GM12891 (cell line): ENCODE results near the gene CAMK1D.

ENCODE experiments used
- DNase-seq: peaks from one replicate; pipeline ENCODE4 v3.0.0; 2011; ENCODE audit warnings: low spot score; ENCODE audit not compliant: insufficient read length
- FAIRE-seq: peaks from 2 replicates; lab custom pipeline; 2011; peaks lifted over from hg19 to GRCh38; lab: Jason Lieb, UNC
- PAX5 ChIP-seq: IDR thresholded peaks from 2 replicates; pipeline ENCODE4 v1.6.1; 2011; ENCODE audit warnings: low read length, moderate library complexity, mild to moderate bottlenecking; ENCODE audit not compliant: insufficient read depth, severe bottlenecking
- POLR2A ChIP-seq: IDR thresholded peaks from 2 replicates; pipeline ENCODE4 v1.6.1; 2011; ENCODE audit warnings: low read depth, low read length, control low read depth
- POLR2AphosphoS5 ChIP-seq: IDR thresholded peaks from 2 replicates; pipeline ENCODE4 v1.6.1; 2011; ENCODE audit warnings: low read depth, low read length, control low read depth
- POU2F2 ChIP-seq: IDR thresholded peaks from 2 replicates; pipeline ENCODE4 v1.6.1; 2011; ENCODE audit warnings: low read depth, mild to moderate bottlenecking, control low read depth, low read length, moderate library complexity
- SPI1 ChIP-seq: IDR thresholded peaks from 2 replicates; pipeline ENCODE4 v1.6.1; 2011; ENCODE audit warnings: low read depth, low read length, control low read depth
- TAF1 ChIP-seq: IDR thresholded peaks from 2 replicates; pipeline ENCODE4 v1.6.1; 2011; ENCODE audit warnings: low read depth, low read length, control low read depth

The CAMK1D gene

DNA sequence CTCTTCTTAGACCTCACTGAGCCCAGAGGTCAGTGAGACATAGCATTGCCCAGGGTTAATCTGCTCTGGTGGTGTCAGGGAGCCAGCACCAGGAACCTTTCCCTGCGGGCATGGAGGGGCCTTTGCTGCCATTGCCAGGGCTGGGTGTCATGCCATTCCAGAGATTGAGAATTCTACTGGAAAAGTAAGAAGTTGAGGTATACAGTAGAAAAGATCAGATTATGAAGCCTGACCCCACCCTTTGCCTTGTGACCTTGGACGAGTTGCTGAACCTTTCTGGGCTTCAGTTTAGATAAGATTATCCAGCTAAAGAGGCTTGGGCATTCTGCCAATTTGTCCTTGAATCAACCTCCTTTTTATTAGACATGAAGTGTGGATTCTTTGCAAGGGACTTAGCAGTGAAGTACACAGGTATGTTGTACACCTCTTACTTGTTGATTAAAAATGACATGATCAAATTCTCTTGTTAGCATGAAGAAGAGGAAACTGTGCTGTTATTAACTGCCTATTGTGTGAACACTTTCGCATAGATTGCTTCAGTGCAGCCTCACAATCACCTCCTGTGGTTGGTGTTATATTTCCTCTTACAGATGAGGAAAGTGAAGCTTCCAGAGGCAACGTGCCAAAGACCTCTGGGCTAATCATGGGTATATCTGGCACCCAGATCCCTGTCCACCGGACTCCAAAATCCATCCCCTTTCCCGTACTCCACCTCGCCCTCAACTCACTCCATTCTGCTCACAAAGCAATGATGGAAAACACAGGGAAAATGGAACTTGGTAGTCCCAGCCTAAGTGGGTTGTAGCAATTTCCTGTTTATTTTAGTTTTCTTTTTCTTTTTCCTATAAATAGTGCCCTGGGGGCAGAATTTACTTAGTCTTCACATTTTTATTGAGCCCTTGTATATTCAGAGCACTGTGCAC lies 151.3 kb downstream of the CAMK1D start:
- DNase-seq (no peak), FAIRE-seq (peak; percentile 77)
- TF ChIP-seq PAX5 (no peak), POLR2A (no peak), TAF1 (no peak), POLR2AphosphoS5 (no peak), POU2F2 (no peak), SPI1 (no peak)

DNA sequence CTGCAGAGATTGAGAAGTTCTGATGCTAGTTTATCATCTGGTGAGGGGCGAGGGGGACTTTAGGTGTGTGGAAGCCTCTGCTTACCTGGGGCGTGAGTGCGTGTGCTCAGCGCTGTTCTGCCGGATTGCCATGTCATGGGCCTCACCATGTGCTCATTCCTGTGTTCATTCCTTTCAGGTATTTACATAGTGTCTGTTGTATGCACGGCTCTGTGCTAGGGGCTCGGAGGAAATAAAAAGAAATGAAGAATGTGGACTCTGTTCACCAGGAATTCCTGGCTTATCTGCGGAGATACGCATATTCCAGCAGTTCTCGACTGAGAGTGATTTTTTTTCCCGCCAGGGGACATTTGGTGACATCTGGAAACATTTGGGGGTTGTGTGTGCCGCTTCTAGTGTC lies 152.0 kb downstream of the CAMK1D start:
- no peak for FAIRE-seq
- DNase-seq, result no peak
- no peak for TF ChIP-seq POLR2A

DNA sequence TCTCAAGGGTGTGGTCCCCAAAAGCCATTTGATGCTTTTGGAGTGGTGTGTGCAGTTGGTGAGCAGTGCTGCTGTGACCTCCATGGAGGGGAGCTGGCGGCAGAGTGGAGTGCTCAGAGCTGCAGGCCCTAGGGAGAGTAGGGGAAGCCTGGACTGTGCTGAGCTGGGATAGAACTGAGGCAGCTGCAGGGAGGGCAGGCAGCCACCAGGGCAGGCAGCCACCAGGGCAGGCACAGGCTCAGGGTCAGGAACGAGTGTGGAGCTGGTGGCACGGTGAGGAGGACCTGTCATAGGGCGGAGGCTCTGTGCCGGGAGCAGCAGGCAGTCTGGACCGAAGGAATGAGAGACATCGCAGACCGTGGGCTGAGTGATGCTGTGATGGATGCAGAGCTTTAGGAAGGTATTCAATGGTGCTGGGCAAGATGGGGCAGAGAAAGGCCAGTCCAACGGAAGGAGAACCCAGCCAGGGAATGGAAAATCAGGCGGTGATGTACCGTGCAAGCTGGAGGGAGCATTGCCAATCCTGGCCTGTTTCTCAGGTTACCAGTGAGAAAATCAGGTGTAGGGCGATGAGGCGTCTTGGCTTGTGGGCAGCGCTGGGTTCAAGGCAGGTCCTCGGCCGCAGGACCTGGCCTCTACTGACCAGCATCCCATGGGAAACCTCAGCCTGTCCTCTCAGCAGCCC lies 152.6 kb downstream of the CAMK1D start:
- DNase-seq (no peak), FAIRE-seq (no peak)
- TF ChIP-seq SPI1 (no peak), POU2F2 (no peak), POLR2AphosphoS5 (no peak), PAX5 (no peak), POLR2A (no peak), TAF1 (no peak)

DNA sequence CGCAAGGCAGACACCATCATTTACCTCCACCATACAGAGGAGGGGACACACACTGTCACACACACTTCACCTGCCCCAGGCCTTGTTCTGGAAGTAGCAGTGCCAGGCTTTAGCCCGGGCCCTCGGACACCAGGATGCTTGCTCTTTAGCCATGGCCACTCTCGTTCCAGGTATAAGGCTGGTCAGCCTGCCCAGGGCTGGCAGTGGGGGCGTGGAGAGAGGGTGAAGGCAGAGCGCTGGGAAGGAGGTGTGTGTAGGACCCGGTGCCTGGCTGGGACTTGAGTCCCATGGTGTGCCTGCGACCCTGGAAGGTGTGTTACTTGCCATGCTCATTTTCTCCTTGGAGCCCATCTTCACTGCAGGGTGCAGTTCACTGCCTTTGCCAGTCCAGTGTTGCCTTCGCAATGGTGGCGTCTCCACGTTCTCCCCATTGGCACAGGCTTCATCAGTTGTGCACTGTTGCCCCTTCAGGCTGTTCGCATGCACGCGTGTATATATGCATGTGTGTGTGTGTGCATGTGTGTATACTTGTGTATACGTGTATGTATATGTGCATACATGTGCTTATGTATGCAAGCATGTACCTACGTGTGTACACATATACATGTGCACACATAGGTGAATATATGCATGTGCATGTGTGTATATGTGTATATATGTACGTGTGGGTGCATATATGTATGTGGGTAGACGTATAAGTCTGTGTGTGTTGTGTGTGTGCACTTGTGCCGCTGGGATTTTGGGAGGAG lies 153.4 kb downstream of the CAMK1D start:
- FAIRE-seq, result peak; percentile 71
- no peak for DNase-seq
- TF ChIP-seq TAF1 (no peak), SPI1 (no peak), POLR2A (no peak), POLR2AphosphoS5 (no peak), POU2F2 (no peak), PAX5 (no peak)

DNA sequence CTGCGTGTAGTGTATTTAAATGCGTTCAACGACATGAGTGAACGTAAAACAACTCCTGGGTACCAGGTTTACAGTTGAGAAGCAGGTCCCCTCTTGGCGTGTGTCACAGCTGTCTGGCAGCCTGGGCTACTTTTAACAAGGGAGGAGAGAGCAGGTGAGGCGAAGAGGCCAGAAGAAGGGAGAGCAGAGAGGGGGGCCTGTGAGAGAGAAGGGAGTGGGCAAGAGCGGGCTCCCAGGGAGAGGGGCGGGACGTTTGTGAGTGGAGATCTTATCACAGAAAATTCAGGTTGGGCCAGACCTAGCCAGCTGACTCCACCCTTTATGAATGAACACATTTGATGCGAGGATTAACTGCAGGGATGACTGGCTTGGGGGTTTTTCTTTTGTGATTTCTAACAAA lies 154.0 kb downstream of the CAMK1D start:
- FAIRE-seq, result no peak
- DNase-seq, result no peak
- TF ChIP-seq POLR2A (no peak), POU2F2 (no peak), SPI1 (no peak), POLR2AphosphoS5 (no peak), PAX5 (no peak), TAF1 (no peak)

DNA sequence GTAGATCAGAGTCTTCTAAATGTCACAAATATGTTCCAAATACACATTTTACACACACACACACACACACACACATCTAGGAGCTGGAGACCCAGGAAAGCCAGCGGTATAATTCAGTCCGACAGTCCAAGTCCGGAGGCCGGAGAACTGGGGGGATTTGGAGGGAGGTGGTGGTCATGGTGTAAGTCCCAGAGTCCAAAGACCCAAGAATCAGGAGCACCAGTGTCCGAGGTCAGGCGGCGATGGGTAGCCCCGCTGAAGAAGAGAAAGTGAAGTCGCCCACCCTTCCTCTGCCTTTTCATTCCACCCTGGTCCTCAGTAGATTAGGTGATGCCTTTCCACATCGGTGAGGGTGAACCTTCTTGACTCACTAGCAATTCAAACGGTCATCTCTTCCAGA lies 154.8 kb downstream of the CAMK1D start:
- DNase-seq (no peak), FAIRE-seq (no peak)
- TF ChIP-seq TAF1 (no peak), POLR2A (no peak), POLR2AphosphoS5 (no peak), PAX5 (no peak), POU2F2 (no peak), SPI1 (no peak)

DNA sequence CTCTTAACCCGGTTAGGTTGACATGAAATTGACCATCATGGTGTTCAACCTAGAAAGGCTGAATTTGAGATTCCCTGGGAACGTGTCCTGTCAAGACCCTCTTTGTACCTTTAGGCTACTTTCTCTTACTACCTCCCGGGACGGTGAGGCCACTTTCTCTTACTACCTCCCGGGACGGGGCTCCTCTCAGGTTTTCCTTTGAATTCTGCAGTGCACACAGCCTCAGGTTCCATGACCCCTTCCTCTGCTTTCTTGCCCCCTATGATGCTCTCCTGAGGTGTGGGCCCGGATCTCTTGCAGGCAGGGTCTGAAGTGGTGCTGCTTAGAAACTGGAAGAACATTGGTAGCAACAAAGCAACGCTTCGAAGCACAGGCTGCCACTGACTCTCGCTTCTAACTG lies 155.3 kb downstream of the CAMK1D start:
- DNase-seq, result no peak
- FAIRE-seq, result no peak
- TF ChIP-seq POLR2A, result no peak
- TF ChIP-seq POU2F2, result no peak
- no peak for TF ChIP-seq POLR2AphosphoS5
- no peak for TF ChIP-seq SPI1
- no peak for TF ChIP-seq PAX5
- no peak for TF ChIP-seq TAF1

DNA sequence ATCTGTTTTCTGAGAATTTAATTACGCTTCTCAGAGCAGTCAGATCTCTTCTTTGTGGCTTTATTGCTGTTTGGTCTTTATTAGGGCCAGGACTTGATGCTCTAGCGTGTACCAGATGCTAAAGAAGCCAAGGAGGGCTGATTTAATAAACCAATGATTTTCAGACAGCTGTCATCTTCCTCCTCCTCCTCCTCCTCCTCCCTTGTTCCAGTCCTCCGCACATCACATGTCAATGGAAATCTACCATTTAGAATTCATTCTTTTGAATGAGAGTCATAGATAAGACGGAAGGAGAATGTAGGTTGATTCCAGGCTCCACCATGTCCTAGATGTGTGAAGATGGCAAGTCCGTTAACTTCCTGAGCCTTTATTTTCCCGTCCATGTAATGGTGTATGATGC lies 156.3 kb downstream of the CAMK1D start:
- FAIRE-seq (no peak), DNase-seq (no peak)
- no peak for TF ChIP-seq POLR2AphosphoS5
- TF ChIP-seq SPI1, result no peak
- no peak for TF ChIP-seq TAF1
- TF ChIP-seq POLR2A, result no peak
- TF ChIP-seq POU2F2, result no peak
- no peak for TF ChIP-seq PAX5

DNA sequence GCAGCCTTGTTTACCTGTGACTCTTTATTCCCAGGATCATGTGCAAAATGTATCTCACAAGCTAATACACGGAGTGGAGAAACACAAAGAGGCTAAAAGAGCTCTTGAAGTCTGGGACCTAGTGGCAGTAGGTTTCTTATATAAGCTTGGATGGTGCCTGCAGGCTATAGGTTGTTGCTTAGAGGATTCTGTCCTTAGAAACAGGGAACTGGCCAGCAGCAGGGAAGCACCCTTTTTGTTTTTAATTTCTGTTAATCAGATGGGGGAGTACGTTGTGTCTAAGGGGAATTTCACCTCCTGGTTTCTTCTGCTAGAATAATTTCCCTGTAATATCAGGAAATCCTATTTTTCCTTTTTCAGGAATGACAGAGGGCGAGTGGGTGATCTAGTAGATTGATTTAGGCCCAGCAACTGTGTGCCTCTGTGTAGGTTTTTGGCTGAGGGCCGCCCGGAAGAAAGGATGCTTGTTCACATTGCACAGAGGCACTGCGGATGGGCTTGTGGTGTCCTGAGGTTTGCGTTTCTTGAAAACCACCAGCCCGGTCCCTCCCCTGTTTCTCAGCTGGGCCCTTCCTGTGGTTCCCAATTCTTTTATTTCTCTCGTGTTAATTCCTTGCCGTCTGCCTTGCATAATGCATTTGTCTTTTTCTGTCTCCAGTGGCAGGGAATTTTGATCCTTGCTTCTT lies 158.0 kb downstream of the CAMK1D start:
- no peak for DNase-seq
- FAIRE-seq, result no peak
- no peak for TF ChIP-seq POLR2AphosphoS5
- no peak for TF ChIP-seq TAF1
- TF ChIP-seq POLR2A, result no peak
